Astrocyte (in vitro differentiated cells and primary cell): Measurements from ENCODE around the gene RPL5. TPM values are rescaled to one million over a fixed set of nuclear protein-coding genes. Genes with fewer than 3 reads are reported as not detected.

ENCODE experiments used
- DNase-seq: peaks from one replicate; pipeline ENCODE4 v3.0.0-alpha.2; 2010; ENCODE audit warnings: low read depth
- FAIRE-seq: peaks from 2 replicates; lab custom pipeline; 2011; peaks lifted over from hg19 to GRCh38; lab: Jason Lieb, UNC
- H2AFZ ChIP-seq: 2 replicates; pipeline ENCODE4 v1.6.0; 2012; ENCODE audit warnings: low read depth, low read length, inconsistent platforms
- H3K27ac ChIP-seq: 2 replicates; pipeline ENCODE4 v1.5.1; 2011; ENCODE audit warnings: low read depth, low read length, inconsistent platforms
- H3K27me3 ChIP-seq: 2 replicates; pipeline ENCODE4 v1.6.0; 2011; ENCODE audit warnings: low read length, inconsistent platforms; ENCODE audit not compliant: insufficient read depth
- H3K36me3 ChIP-seq: 2 replicates; pipeline ENCODE4 v1.5.1; 2011; ENCODE audit warnings: low read length, inconsistent platforms; ENCODE audit not compliant: insufficient read depth
- H3K4me1 ChIP-seq: 2 replicates; pipeline ENCODE4 v1.5.1; 2011; ENCODE audit warnings: low read length, inconsistent platforms; ENCODE audit not compliant: insufficient read depth
- H3K4me2 ChIP-seq: 2 replicates; pipeline ENCODE4 v1.6.0; 2012; ENCODE audit warnings: low read length, inconsistent platforms
- H3K4me3 ChIP-seq: 2 replicates; pipeline ENCODE4 v1.5.1; 2011; ENCODE audit warnings: low read depth, mild to moderate bottlenecking, low read length, inconsistent platforms; ENCODE audit not compliant: insufficient read depth
- H3K79me2 ChIP-seq: 2 replicates; pipeline ENCODE4 v1.6.0; 2012; ENCODE audit warnings: mild to moderate bottlenecking, low read length, inconsistent platforms; ENCODE audit not compliant: insufficient read depth
- H3K9ac ChIP-seq: 2 replicates; pipeline ENCODE4 v1.6.0; 2012; ENCODE audit warnings: mild to moderate bottlenecking, low read length, inconsistent platforms
- H3K9me3 ChIP-seq: 2 replicates; pipeline ENCODE4 v1.5.1; 2012; ENCODE audit warnings: low read depth, mild to moderate bottlenecking, low read length, inconsistent platforms; ENCODE audit not compliant: insufficient read depth
- H4K20me1 ChIP-seq: 2 replicates; pipeline ENCODE4 v1.6.0; 2012; ENCODE audit warnings: low read length, inconsistent platforms; ENCODE audit not compliant: insufficient read depth
- H3K27ac Mint-ChIP-seq: one replicate; pipeline ENCODE4 v1.8.0; 2021; ENCODE audit warnings: mild to moderate bottlenecking, mixed read lengths; ENCODE audit not compliant: unreplicated experiment
- H3K27me3 Mint-ChIP-seq: one replicate; pipeline ENCODE4 v1.8.0; 2021; ENCODE audit warnings: low read depth, mixed read lengths; ENCODE audit not compliant: unreplicated experiment
- H3K36me3 Mint-ChIP-seq: one replicate; pipeline ENCODE4 v1.8.0; 2021; ENCODE audit warnings: low read depth, mixed read lengths; ENCODE audit not compliant: unreplicated experiment
- H3K4me1 Mint-ChIP-seq: one replicate; pipeline ENCODE4 v1.8.0; 2021; ENCODE audit warnings: low read depth, mixed read lengths; ENCODE audit not compliant: unreplicated experiment
- H3K4me3 Mint-ChIP-seq: one replicate; pipeline ENCODE4 v1.8.0; 2021; ENCODE audit warnings: mild to moderate bottlenecking, moderate library complexity, mixed read lengths; ENCODE audit not compliant: unreplicated experiment
- H3K9me3 Mint-ChIP-seq: one replicate; pipeline ENCODE4 v1.8.0; 2021; ENCODE audit warnings: mild to moderate bottlenecking, mixed read lengths; ENCODE audit not compliant: unreplicated experiment
- EZH2 ChIP-seq: IDR thresholded peaks from 2 replicates; pipeline ENCODE4 v1.6.1; 2012; ENCODE audit warnings: mild to moderate bottlenecking, low read length, inconsistent platforms; ENCODE audit not compliant: insufficient read depth
- total RNA-seq: library from RNA; stranded (reverse); gene quantifications from 2 replicates; pipeline ENCODE4 v1.2.1, GENCODE V29; 2021
- TF ChIP-seq, protein P1 (sequence below): IDR thresholded peaks from 2 replicates; pipeline ENCODE4 v1.5.1; 2011; ENCODE audit warnings: low read depth, mild to moderate bottlenecking, inconsistent platforms, low read length, moderate library complexity; ENCODE audit not compliant: insufficient read depth

Gene RPL5
- total RNA-seq, 1 donor from 2014 or later: 846 TPM

DNA sequence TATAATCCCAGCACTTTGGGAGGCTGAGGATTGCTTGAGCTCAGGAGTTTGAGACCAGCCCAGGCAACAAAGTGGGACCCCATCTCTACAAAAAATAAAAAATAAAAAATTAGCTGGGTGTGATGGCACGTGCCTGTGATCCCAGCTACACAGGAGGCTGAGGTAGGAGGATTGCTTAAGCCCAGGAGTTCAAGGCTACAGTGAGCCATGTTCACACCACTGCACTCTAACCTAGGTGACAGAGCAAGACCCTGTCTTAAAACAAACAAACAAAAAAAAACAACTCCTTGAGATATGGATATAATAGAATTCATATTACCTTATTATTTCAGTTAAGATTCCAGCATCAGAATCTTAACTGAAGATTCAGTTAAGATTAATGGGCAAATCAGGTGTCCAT lies 52.4 kb downstream of the RPL5 start:
- no peak for TF ChIP-seq EZH2
- TF ChIP-seq, protein P1, sequence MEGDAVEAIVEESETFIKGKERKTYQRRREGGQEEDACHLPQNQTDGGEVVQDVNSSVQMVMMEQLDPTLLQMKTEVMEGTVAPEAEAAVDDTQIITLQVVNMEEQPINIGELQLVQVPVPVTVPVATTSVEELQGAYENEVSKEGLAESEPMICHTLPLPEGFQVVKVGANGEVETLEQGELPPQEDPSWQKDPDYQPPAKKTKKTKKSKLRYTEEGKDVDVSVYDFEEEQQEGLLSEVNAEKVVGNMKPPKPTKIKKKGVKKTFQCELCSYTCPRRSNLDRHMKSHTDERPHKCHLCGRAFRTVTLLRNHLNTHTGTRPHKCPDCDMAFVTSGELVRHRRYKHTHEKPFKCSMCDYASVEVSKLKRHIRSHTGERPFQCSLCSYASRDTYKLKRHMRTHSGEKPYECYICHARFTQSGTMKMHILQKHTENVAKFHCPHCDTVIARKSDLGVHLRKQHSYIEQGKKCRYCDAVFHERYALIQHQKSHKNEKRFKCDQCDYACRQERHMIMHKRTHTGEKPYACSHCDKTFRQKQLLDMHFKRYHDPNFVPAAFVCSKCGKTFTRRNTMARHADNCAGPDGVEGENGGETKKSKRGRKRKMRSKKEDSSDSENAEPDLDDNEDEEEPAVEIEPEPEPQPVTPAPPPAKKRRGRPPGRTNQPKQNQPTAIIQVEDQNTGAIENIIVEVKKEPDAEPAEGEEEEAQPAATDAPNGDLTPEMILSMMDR: no peak
- no peaks in the 10 kb centered on the region for H3K27me3 ChIP-seq
- H3K27ac Mint-ChIP-seq: no peak overlapping the region
- H3K9me3 Mint-ChIP-seq: peaks cover 3% of the 10 kb centered on the region
- no peak overlapping the region for H2AFZ ChIP-seq
- DNase-seq (no peak), FAIRE-seq (no peak)
- no peaks in the 10 kb centered on the region for H3K9me3 ChIP-seq
- H3K9ac ChIP-seq: no peak overlapping the region
- H3K4me1 Mint-ChIP-seq: peaks cover 4% of the 10 kb centered on the region
- no peak overlapping the region for H3K4me2 ChIP-seq
- no peaks in the 10 kb centered on the region for H4K20me1 ChIP-seq
- H3K4me3 Mint-ChIP-seq: no peak overlapping the region
- H3K27ac ChIP-seq: no peak overlapping the region
- no peaks in the 10 kb centered on the region for H3K27me3 Mint-ChIP-seq
- no peaks in the 10 kb centered on the region for H3K36me3 ChIP-seq
- H3K36me3 Mint-ChIP-seq: no peaks in the 10 kb centered on the region
- H3K4me1 ChIP-seq: no peaks in the 10 kb centered on the region
- no peaks in the 10 kb centered on the region for H3K79me2 ChIP-seq
- no peak overlapping the region for H3K4me3 ChIP-seq

DNA sequence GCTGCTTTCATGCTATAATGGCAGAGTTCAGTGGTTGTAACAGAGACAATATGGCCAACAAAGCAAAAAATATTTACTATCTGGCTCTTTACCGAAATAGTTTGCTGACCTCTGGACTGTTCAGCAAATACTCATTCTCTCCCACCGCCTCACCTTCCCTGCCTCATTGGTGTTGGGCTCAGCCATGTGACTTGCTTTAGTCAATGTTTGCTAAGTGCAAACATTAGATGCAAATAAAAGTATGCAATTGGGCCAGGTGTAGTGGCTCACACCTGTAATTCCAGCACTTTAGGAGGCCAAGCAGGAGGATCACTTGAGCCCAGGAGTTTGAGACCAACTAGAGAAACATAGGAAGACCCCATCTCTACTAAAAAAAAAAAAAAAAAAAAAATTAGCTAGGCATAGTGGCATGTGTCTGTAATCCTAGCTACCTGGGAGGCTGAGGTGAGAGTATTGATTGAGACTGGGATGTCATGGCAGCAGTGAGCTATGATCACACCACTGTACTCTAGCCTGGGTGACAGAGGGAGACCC lies 55.1 kb downstream of the RPL5 start:
- peaks cover 4% of the 10 kb centered on the region for H3K4me1 Mint-ChIP-seq
- DNase-seq (no peak), FAIRE-seq (no peak)
- no peak overlapping the region for H3K4me2 ChIP-seq
- H3K4me3 ChIP-seq: no peak overlapping the region
- H3K4me1 ChIP-seq: no peaks in the 10 kb centered on the region
- H2AFZ ChIP-seq: no peak overlapping the region
- TF ChIP-seq EZH2: no peak
- TF ChIP-seq, protein P1: no peak
- H3K9me3 ChIP-seq: no peaks in the 10 kb centered on the region
- H3K36me3 ChIP-seq: no peaks in the 10 kb centered on the region
- H3K27me3 ChIP-seq: no peaks in the 10 kb centered on the region
- peaks cover 2% of the 10 kb centered on the region for H3K36me3 Mint-ChIP-seq
- H3K9ac ChIP-seq: no peak overlapping the region
- H4K20me1 ChIP-seq: no peaks in the 10 kb centered on the region
- no peak overlapping the region for H3K4me3 Mint-ChIP-seq
- peaks cover 8% of the 10 kb centered on the region for H3K9me3 Mint-ChIP-seq
- H3K27ac Mint-ChIP-seq: no peak overlapping the region
- H3K27me3 Mint-ChIP-seq: no peaks in the 10 kb centered on the region
- H3K79me2 ChIP-seq: no peaks in the 10 kb centered on the region
- no peak overlapping the region for H3K27ac ChIP-seq

DNA sequence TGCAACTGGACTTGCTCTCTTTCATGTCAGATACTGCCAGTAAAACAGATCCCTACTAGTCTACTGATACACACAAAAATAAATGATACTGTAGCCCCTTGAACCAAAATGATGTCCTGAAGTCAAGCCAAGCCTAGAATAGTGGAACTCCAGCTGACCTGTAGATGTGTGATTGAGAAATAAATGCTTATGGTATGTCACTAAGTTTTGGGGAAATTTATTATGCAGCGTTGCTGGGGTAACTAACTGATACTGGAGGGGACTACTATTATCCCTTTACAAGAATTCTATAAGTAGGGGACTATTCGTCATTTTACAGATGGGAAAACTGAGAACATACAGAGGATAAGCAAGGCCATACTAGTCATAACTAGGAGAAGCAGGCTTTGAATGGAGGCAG lies 55.6 kb downstream of the RPL5 start:
- peaks cover 4% of the 10 kb centered on the region for H3K4me1 Mint-ChIP-seq
- DNase-seq: no peak
- Histone ChIP-seq H3K79me2 (no peaks in the 10 kb centered on the region), H3K4me3 (no peak overlapping the region), H3K9ac (no peak overlapping the region), H3K4me1 (no peaks in the 10 kb centered on the region), H3K9me3 (no peaks in the 10 kb centered on the region), H3K27me3 (no peaks in the 10 kb centered on the region), H3K36me3 (no peaks in the 10 kb centered on the region), H3K4me2 (no peak overlapping the region), H3K27ac (no peak overlapping the region), H2AFZ (no peak overlapping the region), H4K20me1 (no peaks in the 10 kb centered on the region)
- no peak for TF ChIP-seq EZH2
- TF ChIP-seq, protein P1: no peak
- no peak overlapping the region for H3K4me3 Mint-ChIP-seq
- peaks cover 8% of the 10 kb centered on the region for H3K9me3 Mint-ChIP-seq
- H3K27ac Mint-ChIP-seq: no peak overlapping the region
- peaks cover 2% of the 10 kb centered on the region for H3K36me3 Mint-ChIP-seq
- no peak for FAIRE-seq
- no peaks in the 10 kb centered on the region for H3K27me3 Mint-ChIP-seq

Other genes starting within 250 kb of the RPL5 start
- 80.3 and 80.4 TPM in 2 replicates for gene EVI5, start 46.9 kb upstream of the RPL5 start, total RNA-seq
- gene DIPK1A, start 129.4 kb downstream of the RPL5 start, total RNA-seq: 8.4 and 8.7 TPM in 2 replicates
- 46.1 and 56.4 TPM in 2 replicates for gene MTF2, start 247.2 kb downstream of the RPL5 start, total RNA-seq